IPS-NIHi7 (cell line): ENCODE results near the gene ABCC6.
A peak's percentile ranks its signal among the peaks of the same experiment; 100 is the strongest.
"Not testable (repeated sequence)": the region's sequence is repeated elsewhere in the genome, so short reads cannot be mapped to it uniquely, and the experiment has no call there.

ENCODE experiments used
- DNase-seq: peaks from one replicate; pipeline ENCODE4 v3.0.0; 2012; ENCODE audit warnings: mixed read lengths; ENCODE audit errors: extremely low spot score

ABCC6 gene

DNA sequence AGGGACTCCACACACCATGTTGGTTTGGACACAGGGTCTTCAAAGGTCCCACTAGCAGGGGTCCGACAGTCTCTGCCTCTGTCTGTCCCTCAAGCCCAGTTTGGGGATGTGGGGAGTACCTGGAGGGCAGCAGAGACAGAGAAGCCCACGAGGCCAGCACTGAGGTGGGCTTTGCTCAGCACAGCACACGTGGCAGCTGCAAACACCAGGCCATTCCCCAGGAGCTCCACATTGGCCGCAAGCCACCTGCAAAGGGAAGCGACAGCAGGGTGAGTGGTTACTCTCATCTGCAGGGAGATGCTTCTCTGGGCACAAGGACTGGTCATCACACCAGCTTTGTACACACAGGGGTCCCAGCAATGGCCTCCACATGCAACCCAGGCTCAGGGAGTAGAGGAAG is 62.0 kb downstream of the ABCC6 start:
- no peak for DNase-seq

DNA sequence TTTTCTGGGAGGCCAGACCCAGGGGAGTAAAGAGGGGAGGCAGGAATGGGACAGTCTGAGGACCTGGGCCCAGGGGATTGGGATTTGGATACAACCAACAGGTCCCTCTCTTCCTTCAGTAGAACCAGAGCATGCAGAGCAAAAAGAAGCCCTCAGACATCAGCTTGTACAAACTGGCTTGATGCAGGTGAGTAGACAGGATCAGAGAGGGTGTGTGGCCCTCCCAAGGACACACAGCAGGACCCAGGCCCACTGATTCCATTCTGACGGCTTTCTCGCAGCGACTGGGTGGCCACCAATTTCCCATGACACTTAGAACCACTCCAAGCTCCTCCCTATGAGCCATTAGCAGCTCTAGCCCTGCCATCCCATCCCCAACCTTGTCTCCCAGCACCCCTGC is 63.6 kb downstream of the ABCC6 start:
- DNase-seq: no peak

DNA sequence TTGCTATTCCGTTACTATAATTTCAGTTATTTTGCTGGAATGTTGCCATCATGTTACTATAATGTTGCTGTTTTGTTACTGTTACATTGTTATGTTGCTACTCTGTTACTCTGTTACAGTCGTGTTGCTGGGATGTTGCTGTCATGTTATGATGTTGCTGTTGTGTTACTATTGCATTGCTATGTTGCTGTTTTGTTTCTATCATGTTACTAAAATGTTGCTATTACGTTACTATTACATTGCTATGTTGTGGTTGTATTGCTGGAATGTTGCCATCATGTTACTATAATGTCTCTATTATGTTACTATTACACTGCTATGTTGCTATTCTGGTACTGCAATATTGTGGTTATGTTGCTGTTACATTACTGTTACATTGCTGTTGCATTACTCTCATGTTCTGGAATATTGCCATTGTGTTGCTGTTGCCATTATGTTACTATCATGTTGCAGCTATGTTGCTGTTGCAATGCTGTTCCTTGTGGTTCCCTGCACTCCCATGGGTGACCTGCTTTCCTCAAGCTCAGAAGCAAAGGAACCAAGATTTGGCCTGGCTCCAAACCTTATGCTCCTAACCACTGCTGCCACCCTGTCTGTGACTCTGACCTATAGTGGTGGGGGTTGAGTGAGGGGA is 64.4 kb downstream of the ABCC6 start:
- no peak for DNase-seq

DNA sequence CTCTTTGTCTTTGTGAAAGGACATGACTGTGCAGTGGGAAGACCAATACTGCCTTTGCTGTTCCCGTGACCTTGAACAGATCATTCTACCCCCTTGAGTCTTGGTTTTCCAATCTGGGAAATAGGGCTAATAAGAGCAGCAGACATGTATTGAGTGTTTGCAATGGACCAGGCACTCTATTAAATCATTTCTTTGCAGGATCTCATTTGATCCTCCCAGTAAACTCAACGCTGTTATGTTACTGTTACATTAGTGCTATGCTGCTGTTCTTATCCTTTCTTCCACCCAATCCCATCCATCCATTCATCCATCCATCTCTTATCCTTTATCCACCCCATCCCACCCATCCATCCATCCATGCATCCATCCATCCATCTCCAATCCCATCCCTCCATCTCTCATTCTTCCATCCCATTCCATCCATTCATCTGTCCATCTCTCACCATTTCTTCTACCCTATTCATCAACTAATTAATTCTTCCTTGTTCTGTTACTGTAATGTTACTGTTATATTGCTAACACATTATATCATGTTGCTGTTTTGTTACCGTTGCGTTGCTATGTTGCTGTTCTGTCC is 65.1 kb downstream of the ABCC6 start:
- no peak for DNase-seq

DNA sequence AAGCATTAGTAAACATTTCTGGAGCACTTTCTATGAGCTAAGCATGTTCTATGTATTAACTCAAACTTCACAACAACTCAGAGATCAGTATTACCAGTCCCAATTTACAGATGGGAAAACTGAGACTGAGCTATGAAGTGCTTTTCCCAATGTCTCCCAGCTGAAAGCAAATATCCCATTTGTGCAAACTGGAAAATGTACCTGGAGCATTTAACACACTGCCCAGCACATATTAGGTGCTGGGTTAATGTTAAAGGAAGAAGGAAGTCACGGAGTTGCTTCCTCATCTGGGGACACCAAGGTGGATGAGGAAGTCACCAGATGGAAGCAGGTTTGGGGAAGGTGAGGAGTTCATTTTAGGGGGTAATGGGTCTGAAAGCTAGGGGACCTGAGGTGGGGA is 66.1 kb downstream of the ABCC6 start:
- no peak for DNase-seq

DNA sequence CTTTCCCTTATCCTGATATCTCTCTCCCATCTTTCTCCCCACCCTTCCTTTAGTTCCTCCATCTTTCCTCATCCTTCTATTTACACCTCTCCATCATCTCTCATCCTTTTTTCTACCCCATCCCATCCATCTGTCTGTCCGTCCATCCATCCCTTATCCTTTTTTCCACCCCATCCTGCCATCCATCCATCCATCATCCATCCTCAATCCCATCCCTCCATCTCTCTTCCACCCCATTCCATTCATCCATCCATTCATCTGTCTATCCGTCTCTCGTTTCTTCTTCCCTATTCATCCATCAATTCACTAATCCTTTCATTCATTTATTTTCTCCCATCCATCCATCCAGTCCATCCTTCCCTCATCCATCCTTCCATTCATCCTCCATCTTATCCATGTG is 68.1 kb downstream of the ABCC6 start:
- DNase-seq: no peak

DNA sequence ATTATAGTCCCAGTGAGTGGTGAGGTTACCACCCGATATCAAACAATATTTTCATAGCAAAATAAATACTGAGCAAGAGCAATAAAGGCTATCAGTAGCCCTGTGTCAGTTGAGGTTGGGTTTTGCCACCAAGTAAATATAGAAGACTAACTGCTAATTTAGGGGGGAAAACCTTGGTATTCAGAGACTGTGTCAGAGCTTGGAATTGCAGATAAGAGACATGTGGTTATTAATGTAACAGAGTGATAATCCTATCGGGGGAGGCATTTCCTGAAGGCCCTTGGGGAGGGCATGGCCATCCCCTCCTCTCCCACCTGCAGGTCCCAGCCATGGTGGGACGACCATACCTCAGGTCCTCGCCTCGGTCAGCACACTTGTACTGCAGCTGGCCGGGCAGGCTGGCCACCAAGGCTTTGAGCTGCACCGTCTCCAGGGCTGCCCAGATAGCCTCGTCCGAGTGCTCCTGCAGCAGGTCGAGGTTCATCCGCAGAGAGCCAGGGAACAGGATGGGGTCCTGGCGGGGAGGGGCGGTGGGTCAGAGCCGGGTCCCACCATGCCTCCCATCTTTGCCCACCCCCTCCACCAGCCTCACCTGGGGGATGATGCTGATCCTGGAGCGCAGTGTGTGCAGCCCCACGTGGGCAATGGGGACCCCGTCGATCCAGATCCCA is 68.9 kb downstream of the ABCC6 start:
- DNase-seq: no peak

DNA sequence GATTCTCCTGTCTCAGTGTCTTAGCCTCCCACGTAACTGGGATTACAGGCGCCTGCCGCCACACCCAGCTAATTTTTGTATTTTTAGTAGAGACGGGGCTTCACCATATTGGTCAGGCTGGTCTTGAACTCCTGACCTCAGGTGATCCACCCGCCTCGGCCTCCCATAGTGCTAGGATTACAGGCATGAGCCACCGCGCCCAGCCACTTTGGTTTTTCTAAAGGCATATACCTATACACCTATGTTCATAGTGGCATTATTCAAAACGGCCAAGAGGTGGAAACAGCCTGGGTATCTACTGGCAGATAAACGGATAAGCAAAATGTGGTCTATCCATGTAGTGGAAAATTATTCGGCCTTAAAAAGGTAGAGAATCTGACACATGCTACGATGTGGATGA is 70.3 kb downstream of the ABCC6 start:
- not testable (repeated sequence) for DNase-seq

DNA sequence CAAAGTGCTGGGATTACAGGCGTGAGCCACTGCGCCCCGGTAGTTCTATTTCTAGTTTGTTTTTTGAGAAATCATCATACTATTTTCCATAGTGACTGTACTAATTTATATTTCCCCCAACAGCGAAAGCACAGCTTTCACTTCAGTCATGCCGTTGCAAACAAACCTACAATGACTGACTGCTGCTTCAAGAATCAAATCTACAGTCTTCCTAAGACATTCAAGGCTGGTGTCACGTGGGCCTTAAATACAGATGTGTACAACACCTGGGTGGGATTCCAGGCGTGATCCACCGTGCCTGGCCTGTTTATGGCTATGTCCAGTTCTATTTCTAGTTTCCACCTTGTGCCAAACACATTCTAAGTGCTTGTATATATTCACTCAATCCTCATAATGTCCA is 72.0 kb downstream of the ABCC6 start:
- no peak for DNase-seq

DNA sequence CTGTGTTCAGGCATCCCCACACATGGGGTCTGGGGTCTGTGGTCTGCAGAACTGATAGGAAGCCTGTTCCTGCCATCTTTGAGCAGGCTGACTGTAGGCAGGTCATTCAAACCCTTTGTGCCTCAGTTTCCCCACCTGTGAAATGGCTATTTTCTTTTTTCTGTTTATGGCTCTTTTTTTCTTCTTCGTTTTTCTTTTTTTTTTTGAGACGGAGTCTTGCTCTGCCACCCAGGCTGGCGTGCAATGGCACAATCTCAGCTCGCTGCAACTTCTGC is 72.5 kb downstream of the ABCC6 start:
- DNase-seq: no peak

DNA sequence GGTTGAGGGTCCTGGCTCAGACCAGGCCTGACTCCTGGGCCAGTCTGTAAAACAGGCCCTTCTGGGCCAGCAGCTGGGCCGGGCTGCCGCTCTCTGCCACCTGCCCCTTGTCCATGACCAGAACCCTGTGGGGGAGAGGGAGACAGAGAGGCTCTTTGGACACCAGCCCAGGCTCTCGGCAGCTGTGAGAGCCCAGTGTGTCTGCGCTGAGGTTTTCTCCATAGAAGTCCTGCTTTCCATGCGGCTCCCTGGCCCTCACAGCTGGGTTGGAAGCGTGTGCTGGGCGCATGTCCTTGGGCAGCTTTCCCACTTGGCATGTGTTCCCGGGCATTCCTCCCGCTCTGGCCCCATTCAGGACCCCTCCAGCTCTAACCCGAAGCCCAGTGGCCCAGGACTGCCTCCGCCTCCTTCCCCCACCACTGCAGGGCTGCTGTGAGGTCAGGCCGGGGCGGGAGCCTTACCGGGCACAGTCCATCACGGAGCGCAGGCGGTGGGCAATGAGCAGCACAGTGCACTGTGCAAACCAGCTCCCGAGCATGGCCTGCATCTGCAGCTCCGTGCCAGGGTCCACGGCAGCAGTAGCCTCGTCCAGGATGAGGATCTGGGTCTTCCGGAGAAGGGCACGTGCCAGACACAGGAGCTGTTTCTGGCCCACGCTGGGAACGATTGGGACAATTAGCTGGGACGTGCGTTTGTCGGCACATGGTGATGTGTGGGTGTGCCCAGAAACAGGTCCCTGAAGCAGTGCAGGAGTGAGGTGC is 73.0 kb downstream of the ABCC6 start:
- DNase-seq: no peak

DNA sequence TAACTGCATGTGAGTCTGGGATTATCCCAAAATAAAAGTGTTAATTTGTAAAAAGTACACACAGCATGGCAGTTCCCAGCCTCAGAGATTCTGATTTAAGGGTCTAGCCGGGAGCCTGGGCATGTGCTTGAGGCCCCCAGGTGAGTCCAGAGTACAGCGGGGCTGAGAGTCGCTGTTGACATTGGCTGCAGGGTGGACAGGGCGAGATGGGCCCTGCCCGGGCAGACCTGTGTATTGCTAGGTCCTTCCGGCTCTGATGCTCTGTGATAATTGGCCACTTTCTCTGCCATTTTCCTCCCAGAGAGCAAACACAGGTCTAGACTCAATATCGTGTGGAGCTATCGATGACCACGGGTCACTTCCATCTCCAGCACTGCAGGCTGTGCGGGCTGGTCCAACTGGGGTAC is 73.6 kb downstream of the ABCC6 start:
- no peak for DNase-seq

DNA sequence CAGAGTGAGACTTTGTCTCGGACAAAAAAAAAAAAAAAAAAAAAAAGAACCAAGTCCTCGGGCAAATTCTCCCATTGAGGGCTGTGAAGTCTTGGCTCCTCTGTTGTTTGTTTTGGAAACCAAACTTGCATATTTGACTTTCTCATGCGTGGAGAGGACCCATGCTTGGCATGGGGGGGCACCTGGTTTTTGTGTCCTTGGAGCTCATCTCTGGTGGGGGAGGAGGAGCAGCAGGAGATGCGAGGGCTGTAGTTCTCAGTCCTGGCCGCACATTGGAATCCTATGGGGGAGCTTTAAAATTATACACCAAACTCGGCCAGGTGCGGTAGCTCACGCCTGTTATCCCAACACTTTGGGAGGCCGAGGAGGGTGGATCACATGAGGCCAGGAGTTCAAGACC is 74.5 kb downstream of the ABCC6 start:
- DNase-seq: no peak

DNA sequence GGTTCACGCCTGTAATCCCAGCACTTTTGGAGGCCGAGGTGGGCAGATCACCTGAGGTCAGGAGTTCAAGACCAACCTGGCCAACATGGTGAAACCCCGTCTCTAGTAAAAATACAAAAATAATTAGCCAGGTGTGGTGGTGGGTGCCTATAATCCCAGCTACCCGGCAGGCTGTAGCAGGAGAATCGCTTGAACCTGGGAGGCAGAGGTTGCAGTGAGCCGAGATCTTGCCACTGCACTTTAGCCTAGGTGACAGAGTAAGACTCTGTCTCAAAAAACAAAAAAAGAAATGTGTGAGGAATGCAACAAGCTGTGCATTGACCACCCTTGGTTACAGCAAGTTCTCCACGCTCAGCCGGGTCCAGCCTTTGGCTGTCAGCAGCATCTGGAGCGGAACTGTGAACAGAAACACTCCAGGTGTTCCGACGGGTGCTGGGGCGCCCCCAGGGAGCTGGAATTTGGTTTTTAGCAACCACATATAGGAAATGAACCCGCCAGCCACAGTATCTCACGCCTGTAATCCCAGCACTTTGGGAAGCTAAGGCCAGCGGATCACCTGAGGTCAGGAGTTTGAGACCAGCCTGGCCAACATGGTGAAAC is 75.2 kb downstream of the ABCC6 start:
- DNase-seq: not testable (repeated sequence)

DNA sequence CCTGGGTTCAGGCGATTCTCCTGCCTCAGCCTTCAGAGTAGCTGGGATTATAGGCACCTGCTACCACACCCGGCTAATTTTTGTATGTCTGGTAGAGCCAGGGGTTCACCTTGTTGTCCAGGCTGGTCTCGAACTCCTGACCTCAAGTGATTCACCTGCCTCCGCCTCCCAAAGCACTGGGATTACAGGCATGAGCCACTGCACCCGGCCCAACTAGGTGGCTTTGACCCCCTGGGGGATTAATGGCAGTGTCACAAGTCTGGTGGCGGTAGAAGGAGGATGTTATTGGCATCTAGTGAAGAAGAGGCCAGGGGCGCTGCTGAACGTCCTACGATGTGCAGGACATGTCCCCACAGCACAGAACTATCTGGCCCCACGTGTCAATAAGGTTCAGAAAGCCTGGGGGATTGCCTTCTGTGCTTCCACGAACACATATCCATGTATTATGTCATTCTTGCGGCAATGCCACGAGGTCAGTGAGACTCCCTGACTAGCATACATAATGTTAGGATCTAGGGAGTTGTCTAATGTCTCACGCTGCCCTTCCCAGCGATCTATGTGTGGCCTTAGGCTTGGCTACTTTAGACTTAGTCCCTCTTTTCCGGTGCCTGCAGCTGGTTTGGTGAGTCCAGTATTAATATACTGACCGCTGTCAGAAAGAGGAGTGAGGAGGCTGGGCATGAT is 75.8 kb downstream of the ABCC6 start:
- DNase-seq: no peak

DNA sequence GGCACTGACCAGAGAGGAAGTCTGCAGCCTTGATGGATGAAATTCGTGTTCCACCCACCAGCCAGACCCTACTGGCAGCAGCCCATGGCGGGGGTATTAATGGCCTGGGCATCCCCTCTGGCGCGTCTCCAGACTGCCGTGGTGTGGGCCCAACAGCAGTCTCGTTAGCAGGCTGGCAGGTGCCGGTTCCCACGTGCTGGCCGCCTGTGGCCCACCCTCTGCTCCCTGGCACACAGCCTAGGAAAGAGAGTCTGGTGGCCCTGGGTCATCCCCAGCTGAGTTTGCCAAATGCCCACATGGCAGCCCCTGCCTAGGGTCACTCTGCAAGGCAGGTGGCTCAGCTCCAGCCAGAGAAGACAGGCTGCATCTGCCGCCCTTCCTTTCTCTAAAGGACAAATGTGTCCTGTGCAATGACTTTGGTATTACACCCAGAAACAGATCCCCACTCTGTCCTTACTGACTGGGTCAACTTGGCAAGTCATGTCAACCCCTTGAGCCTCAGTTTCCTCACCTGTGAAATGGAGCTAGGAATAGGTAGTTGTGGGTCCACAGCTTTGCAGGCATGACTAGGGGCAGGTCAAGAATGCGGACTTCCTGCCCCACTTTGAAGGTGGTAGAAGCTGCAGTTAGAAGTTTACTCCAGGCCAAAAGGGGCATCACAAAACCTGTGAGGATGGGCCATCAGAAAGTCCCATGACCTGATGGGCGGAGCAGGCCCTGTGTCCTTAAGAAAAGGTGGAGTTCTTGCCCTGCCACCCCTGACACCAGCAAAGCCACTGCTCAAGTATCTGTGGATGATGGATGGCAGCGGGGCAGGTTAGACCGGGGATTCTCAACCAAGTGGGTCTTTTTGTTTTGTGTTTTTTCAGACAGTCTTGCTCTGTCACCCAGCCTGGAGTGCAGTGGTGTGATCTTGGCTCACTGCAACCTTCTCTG is 76.6 kb downstream of the ABCC6 start:
- DNase-seq: no peak

DNA sequence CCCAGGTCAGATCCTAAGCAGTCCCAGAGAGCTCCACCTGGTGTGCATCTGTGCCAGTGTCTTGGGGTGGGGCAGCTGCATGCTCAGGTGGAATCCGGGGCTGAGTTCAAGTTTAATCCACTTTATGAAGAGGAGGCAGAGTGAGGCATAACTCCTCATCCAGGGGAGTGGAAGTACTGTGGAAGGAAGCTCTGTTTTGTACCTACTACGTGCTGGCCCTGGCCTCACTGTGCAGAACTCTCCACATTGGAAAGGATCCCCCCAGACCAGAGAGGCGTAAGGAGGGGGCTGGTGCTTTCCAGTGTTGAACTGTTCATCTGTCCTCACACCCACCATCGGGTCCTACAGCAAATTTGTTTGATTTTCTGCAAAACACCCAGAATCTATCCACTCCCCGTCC is 78.0 kb downstream of the ABCC6 start:
- no peak for DNase-seq

DNA sequence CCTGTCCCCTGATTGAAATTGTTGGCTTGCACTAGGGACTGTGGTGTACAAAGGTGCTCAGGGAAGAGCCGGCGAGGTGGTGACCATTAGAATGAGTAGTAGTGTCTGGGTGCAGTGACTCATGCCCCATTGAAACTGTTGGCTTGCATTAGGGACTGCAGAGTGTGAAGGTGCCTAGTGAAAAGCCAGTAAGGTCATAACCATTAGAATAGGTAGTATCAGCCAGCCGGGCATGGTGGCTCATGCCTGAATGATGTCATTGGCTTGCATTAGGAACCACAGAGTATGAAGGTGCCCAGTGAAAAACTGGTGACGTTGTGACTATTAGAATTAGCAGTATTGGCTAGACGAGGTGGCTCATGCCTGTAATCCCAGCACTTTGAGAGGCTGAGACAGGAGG is 78.9 kb downstream of the ABCC6 start:
- no peak for DNase-seq

DNA sequence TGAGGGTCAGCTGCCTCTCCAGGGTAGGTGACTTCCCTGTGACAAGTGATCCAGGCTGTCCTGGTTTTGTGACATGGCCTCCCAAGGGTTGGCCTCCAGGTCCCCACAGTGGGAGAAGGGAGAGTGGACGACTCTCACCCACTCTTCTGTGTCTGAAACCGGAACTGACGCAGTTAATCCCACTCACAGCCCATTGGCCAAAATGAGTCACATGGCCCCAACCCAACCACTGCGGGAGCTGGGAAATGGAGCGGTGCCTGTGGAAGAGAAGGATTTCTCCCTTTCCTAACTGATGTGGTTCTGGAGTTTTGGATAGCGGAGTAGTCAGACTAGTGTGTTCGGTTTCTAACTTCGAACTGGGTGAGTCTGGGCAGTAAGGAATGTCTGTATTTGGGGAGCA is 79.4 kb downstream of the ABCC6 start:
- no peak for DNase-seq

DNA sequence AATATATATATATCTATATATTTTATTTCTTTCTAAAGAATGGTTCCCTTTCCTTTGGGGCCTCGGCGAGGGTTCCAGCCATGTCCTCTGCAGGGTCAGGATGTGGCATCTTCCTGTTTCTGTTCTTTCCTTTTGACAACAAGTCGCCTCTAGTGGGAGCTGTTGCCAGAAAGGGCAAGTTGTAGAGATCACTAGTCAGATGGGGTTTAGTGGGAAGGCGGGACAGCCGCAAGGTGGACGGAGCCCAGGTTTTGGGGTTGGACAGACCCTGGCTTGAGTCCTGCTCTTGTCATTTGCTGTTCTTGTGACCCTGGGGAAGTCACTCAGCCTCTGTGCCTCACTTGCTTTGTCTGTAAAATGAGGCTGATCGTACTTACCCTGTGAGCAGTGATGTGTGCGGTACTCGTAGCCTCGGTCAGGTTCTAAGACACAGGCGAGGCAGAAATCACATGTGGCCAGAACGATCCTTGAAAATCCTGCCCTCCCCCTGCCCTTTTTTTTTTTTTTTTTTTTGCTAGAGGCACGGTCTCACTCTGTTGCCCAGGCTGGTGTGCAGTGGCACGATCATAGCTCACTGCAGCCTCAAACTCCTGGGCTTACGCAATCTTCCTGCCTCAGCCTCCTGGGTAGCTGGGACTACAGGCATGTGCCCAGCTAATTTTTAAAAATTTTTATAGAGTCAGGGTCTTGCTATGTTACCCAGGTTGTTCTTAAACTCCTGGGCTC is 80.1 kb downstream of the ABCC6 start:
- DNase-seq: peak; percentile 79
